ENCODE results near the gene PHKA2.

PHKA2 gene

GRCh38 chrX:18927558-18927957 lies 56.4 kb downstream of the PHKA2 start:
- DNase-seq (ENCODE audit: low read depth) = no peak

GRCh38 chrX:18924507-18925088 lies 59.3 kb downstream of the PHKA2 start:
- DNase-seq (ENCODE audit: low read depth) = no peak

GRCh38 chrX:18920566-18920965 lies 63.3 kb downstream of the PHKA2 start:
- DNase-seq (ENCODE audit: low read depth) = no peak

GRCh38 chrX:18920079-18920478 lies 63.8 kb downstream of the PHKA2 start:
- DNase-seq (ENCODE audit: low read depth) = no peak

GRCh38 chrX:18917831-18918230 lies 66.1 kb downstream of the PHKA2 start:
- no peak for DNase-seq (ENCODE audit: low read depth)

- no peak for DNase-seq (ENCODE audit: low read depth)
Observed at GRCh38 chrX:18906286-18906685, 77.6 kb downstream of the PHKA2 start.

GRCh38 chrX:18900401-18900976 lies 83.4 kb downstream of the PHKA2 start:
- no peak for DNase-seq (ENCODE audit: low read depth)

GRCh38 chrX:18899796-18900380 lies 84.0 kb downstream of the PHKA2 start:
- no peak for DNase-seq (ENCODE audit: low read depth)

- DNase-seq (ENCODE audit: low read depth) = no peak
Observed at GRCh38 chrX:18898492-18898891, 85.4 kb downstream of the PHKA2 start.

GRCh38 chrX:18898091-18898490 lies 85.8 kb downstream of the PHKA2 start:
- DNase-seq (ENCODE audit: low read depth) = no peak

- DNase-seq (ENCODE audit: low read depth) = no peak
Observed at GRCh38 chrX:18897611-18898010, 86.3 kb downstream of the PHKA2 start.

GRCh38 chrX:18896680-18897544 lies 87.0 kb downstream of the PHKA2 start:
- DNase-seq (ENCODE audit: low read depth) = no peak

- peak; percentile 37 for DNase-seq (ENCODE audit: low read depth)
Observed at GRCh38 chrX:18895189-18895951, 88.5 kb downstream of the PHKA2 start.

- DNase-seq (ENCODE audit: low read depth) = no peak
Observed at GRCh38 chrX:18894156-18894555, 89.8 kb downstream of the PHKA2 start.

GRCh38 chrX:18893536-18893935 lies 90.4 kb downstream of the PHKA2 start:
- DNase-seq (ENCODE audit: low read depth) = no peak

- DNase-seq (ENCODE audit: low read depth) = no peak
Observed at GRCh38 chrX:18892899-18893298, 91.0 kb downstream of the PHKA2 start.

- DNase-seq (ENCODE audit: low read depth) = no peak
Observed at GRCh38 chrX:18891548-18891945, 92.4 kb downstream of the PHKA2 start.

GRCh38 chrX:18890724-18891547 lies 93.0 kb downstream of the PHKA2 start:
- DNase-seq (ENCODE audit: low read depth) = no peak

GRCh38 chrX:18890049-18890381 lies 93.9 kb downstream of the PHKA2 start:
- DNase-seq (ENCODE audit: low read depth) = no peak

- DNase-seq (ENCODE audit: low read depth) = no peak
Observed at GRCh38 chrX:18889346-18890048, 94.4 kb downstream of the PHKA2 start.

GRCh38 chrX:18888281-18888680 lies 95.6 kb downstream of the PHKA2 start:
- no peak for DNase-seq (ENCODE audit: low read depth)
